Stimulated activated CD4-positive, alpha-beta T cell treated with anti-CD3 and anti-CD28 coated beads, Interleukin-4, amount 100 ng/mL, for 48 hours (primary cell): Measurements from ENCODE around the gene KCNB1.

Experiments
- DNase-seq, 2 donors: peaks; one replicate each; pipeline ENCODE4 v3.0.0-alpha.2; 2020; ENCODE audit warnings: low read depth in 2 of 2

KCNB1 gene

GRCh38 chr20:49482621-49483017 is at the start of gene KCNB1:
Gene KCNB1 (minus strand): TSS chr20:49482668. CDS start chr20:49482480, 188 bp downstream.
- DNase-seq, result peak; percentile 21 to 50

- no peak for DNase-seq
Observed at GRCh38 chr20:49529470-49529869, 47.0 kb upstream of the KCNB1 start.

GRCh38 chr20:49526568-49526967 is 44.1 kb upstream of the KCNB1 start:
- DNase-seq, result no peak

- DNase-seq, result no peak
Observed at GRCh38 chr20:49526056-49526455, 43.6 kb upstream of the KCNB1 start.

- no peak for DNase-seq
Observed at GRCh38 chr20:49523767-49524360, 41.4 kb upstream of the KCNB1 start.

GRCh38 chr20:49521356-49521755 is 38.9 kb upstream of the KCNB1 start:
- no peak for DNase-seq

- DNase-seq, result no peak
Observed at GRCh38 chr20:49519777-49520359, 37.4 kb upstream of the KCNB1 start.

- no peak for DNase-seq
Observed at GRCh38 chr20:49519212-49519712, 36.8 kb upstream of the KCNB1 start.

GRCh38 chr20:49518576-49518975 is 36.1 kb upstream of the KCNB1 start:
- DNase-seq, result no peak

GRCh38 chr20:49517805-49518100 is 35.3 kb upstream of the KCNB1 start:
- no peak for DNase-seq

- DNase-seq, result no peak
Observed at GRCh38 chr20:49516916-49517804, 34.7 kb upstream of the KCNB1 start.

GRCh38 chr20:49515586-49515985 is 33.1 kb upstream of the KCNB1 start:
- DNase-seq, result no peak

GRCh38 chr20:49513517-49513916 is 31.0 kb upstream of the KCNB1 start:
- no peak for DNase-seq

- no peak for DNase-seq
Observed at GRCh38 chr20:49513009-49513408, 30.5 kb upstream of the KCNB1 start.

- DNase-seq, result no peak
Observed at GRCh38 chr20:49511788-49512525, 29.5 kb upstream of the KCNB1 start.

GRCh38 chr20:49510562-49511122 is 28.2 kb upstream of the KCNB1 start:
- no peak for DNase-seq

- DNase-seq, result no peak
Observed at GRCh38 chr20:49508435-49509199, 26.1 kb upstream of the KCNB1 start.

GRCh38 chr20:49507741-49508434 is 25.4 kb upstream of the KCNB1 start:
- no peak for DNase-seq

GRCh38 chr20:49505518-49505917 is 23.1 kb upstream of the KCNB1 start:
- DNase-seq, result no peak

GRCh38 chr20:49503176-49503575 is 20.7 kb upstream of the KCNB1 start:
- no peak for DNase-seq
